Caco-2 (cell line): ENCODE measurements around the gene TRAK1. TPM values are rescaled to one million over a fixed set of nuclear protein-coding genes. Genes with fewer than 3 reads are reported as not detected.

Experiments used
- BruUV-seq: library from RNA; stranded (reverse); fragments of 400-500 nt; replicated peaks from 2 replicates; lab custom pipeline; 2021; lab: Mats Ljungman, UMichigan
- CTCF ChIA-PET: fragments of 300-600 bp; sonication (Branson Sonifier 250); formaldehyde crosslinking; loops from one replicate; lab custom pipeline; 2022; ENCODE audit warnings: antibody characterized with exemption; lab: Charles Lee
- POLR2A ChIA-PET: fragments of 300-600 bp; sonication (Branson Sonifier 250); formaldehyde crosslinking; loops from one replicate; lab custom pipeline; 2022; ENCODE audit warnings: antibody characterized with exemption; lab: Charles Lee
- DNase-seq, 2 experiments: peaks; one replicate each; pipeline versions ENCODE4 v3.0.0 to v3.0.0-alpha.2; 2020 to 2022
- H3K27me3 ChIP-seq: replicated peaks from 2 replicates; pipeline ENCODE4 v1.6.0; 2011; ENCODE audit warnings: low read length; ENCODE audit not compliant: control insufficient read depth, insufficient read depth
- H3K36me3 ChIP-seq: 2 replicates; pipeline ENCODE4 v1.5.1; 2011; ENCODE audit warnings: low read length; ENCODE audit not compliant: control insufficient read depth, insufficient read depth
- H3K4me1 ChIP-seq: fragments of 250-450 bp; sonication (Bioruptor Pico); 2 replicates; pipeline ENCODE4 v1.5.1; 2020; ENCODE audit warnings: mild to moderate bottlenecking
- H3K4me3 ChIP-seq: 2 replicates; pipeline ENCODE4 v1.5.1; 2011; ENCODE audit warnings: low read depth, mild to moderate bottlenecking, control low read depth, low read length
- H3K9me3 ChIP-seq: fragments of 250-450 bp; sonication (Bioruptor Pico); 2 replicates; pipeline ENCODE4 v1.5.1; 2020; ENCODE audit warnings: mild to moderate bottlenecking, moderate library complexity
- H3K27ac Mint-ChIP-seq: one replicate; pipeline ENCODE4 v1.8.0; 2022; ENCODE audit warnings: mixed read lengths; ENCODE audit not compliant: unreplicated experiment
- H3K27me3 Mint-ChIP-seq: one replicate; pipeline ENCODE4 v1.8.0; 2022; ENCODE audit warnings: mixed read lengths; ENCODE audit not compliant: insufficient read depth, unreplicated experiment
- H3K36me3 Mint-ChIP-seq: one replicate; pipeline ENCODE4 v1.8.0; 2022; ENCODE audit warnings: mild to moderate bottlenecking, mixed read lengths; ENCODE audit not compliant: insufficient read depth, unreplicated experiment
- H3K4me1 Mint-ChIP-seq: one replicate; pipeline ENCODE4 v1.8.0; 2022; ENCODE audit warnings: low read depth, mixed read lengths; ENCODE audit not compliant: unreplicated experiment
- H3K4me3 Mint-ChIP-seq: one replicate; pipeline ENCODE4 v1.8.0; 2022; ENCODE audit warnings: mild to moderate bottlenecking, moderate library complexity, mixed read lengths; ENCODE audit not compliant: unreplicated experiment
- H3K9me3 Mint-ChIP-seq: one replicate; pipeline ENCODE4 v1.8.0; 2022; ENCODE audit warnings: mixed read lengths; ENCODE audit not compliant: unreplicated experiment
- CTCF ChIP-seq, 2 experiments: fragments of 200-600 bp in 1 of 2; IDR thresholded peaks; 1 replicate in 1 of 2; 2 replicates in 1 of 2; pipeline versions ENCODE4 v1.5.1 to v1.8.0; 2011 to 2022; ENCODE audit warnings: antibody characterized with exemption in 1 of 2, control low read depth in 1 of 2, inconsistent platforms in 1 of 2, low read depth in 1 of 2, low read length in 1 of 2, mild to moderate bottlenecking in 1 of 2, moderate library complexity in 1 of 2; ENCODE audit not compliant: insufficient read depth in 1 of 2, severe bottlenecking in 1 of 2, unreplicated experiment in 1 of 2
- intact Hi-C: fragments of 100-400 bp; cut with micrococcal nuclease; formaldehyde crosslinking; loops from one replicate; pipeline ENCODE4 v1.10.0; 2022; ENCODE audit not compliant: unreplicated experiment
- total RNA-seq: library from RNA; stranded (reverse); gene quantifications from 2 replicates; pipeline ENCODE4 v1.2.3, GENCODE V29; 2022

TRAK1 gene
- total RNA-seq, 1 experiment from 2014 or later: 33.3 TPM

- Histone ChIP-seq H3K36me3 (no peaks in the 10 kb centered on the region), H3K27me3 (no peaks in the 10 kb centered on the region), H3K4me1 (peaks cover 55% of the 10 kb centered on the region), H3K9me3 (no peaks in the 10 kb centered on the region), H3K4me3 (no peak overlapping the region)
- Mint-ChIP-seq H3K9me3 (no peaks in the 10 kb centered on the region), H3K27ac (peak overlapping the region; percentile 91), H3K4me1 (peaks cover 40% of the 10 kb centered on the region), H3K36me3 (peaks cover 13% of the 10 kb centered on the region), H3K27me3 (no peaks in the 10 kb centered on the region), H3K4me3 (peak overlapping the region; percentile 53)
- intact Hi-C loops: loop anchor here (1.0 to 2.0 kb wide), 5 partner anchors 12 to 61 kb away; no protein-coding TSS in a partner anchor
- peak; percentile 87 to 92 for DNase-seq
- ChIA-PET POLR2A (interaction anchor here (0.7 to 1.4 kb wide), 5 partner anchors 13 to 1673 kb away, joined by 3 to 8 read pairs (median 4); partner anchors contain the start of gene RPL14), CTCF (interaction anchor here (0.7 to 3.9 kb wide), 7 partner anchors 11 to 99 kb away, joined by 3 to 32 read pairs (median 4); no protein-coding TSS in a partner anchor)
- TF ChIP-seq CTCF (IDR thresholded peaks at IDR 0.05; ENCODE audit: insufficient read depth in 1 of 2, low read depth in 1 of 2, low read length in 1 of 2, severe bottlenecking in 1 of 2, unreplicated experiment in 1 of 2): no peak
- BruUV-seq: TSS peak; percentile 71
Observed at GRCh38 chr3:42130329-42131070, 39.3 kb downstream of the TRAK1 start.

DNA sequence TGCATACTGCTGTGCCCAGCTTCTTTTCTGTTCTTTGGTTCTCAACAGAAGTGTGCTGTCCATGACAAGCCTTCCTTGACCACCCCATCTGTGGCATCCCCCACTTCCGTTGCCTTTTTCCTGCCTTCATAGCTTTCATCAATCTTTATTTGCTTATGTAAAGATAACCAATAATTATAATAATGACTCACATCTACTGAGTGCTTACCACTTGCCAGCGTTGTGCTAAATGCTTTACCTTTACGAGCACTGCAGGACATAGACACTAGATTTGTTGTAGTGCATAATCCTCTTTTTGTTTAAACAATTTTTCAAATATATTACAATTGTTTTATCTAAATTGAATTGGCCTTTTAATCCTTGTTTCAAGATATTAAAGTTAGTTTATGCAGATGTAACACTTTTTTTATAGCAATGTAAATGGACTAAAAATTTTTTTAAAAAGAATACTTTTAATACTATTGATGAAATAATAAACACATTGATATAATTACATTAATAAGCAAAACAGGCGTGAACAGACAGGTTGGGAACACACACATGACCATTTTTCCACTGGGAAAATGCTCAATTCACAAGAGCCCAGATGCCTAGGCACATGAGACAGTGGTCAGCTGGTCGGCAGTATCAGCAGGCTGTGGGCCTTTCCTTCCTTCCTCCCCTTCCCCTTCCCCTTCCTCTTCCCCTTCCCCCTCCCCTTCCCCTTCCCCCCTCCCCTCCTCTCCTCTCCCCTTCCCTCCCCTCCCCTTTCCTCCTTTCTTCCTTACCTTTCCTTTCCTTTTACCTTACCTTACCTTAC, 42.5 kb downstream of the TRAK1 start:
- Mint-ChIP-seq H3K4me3 (no peak overlapping the region), H3K27me3 (no peaks in the 10 kb centered on the region), H3K36me3 (peaks cover 10% of the 10 kb centered on the region), H3K27ac (peak overlapping the region; percentile 63), H3K9me3 (no peaks in the 10 kb centered on the region), H3K4me1 (peaks cover 43% of the 10 kb centered on the region)
- ChIA-PET POLR2A (no interaction called here), CTCF (interaction anchor here (0.6 kb wide), 1 partner anchor 96 kb away, joined by 3 read pairs; no protein-coding TSS in a partner anchor)
- no TSS peak for BruUV-seq
- no peaks in the 10 kb centered on the region for H3K9me3 ChIP-seq
- no peak for TF ChIP-seq CTCF (IDR thresholded peaks at IDR 0.05; ENCODE audit: insufficient read depth in 1 of 2, low read depth in 1 of 2, low read length in 1 of 2, severe bottlenecking in 1 of 2, unreplicated experiment in 1 of 2)
- intact Hi-C loops: no loop called here
- H3K36me3 ChIP-seq: no peaks in the 10 kb centered on the region
- no peak overlapping the region for H3K4me3 ChIP-seq
- no peak for DNase-seq
- H3K27me3 ChIP-seq: no peaks in the 10 kb centered on the region
- H3K4me1 ChIP-seq: peaks cover 48% of the 10 kb centered on the region

DNA sequence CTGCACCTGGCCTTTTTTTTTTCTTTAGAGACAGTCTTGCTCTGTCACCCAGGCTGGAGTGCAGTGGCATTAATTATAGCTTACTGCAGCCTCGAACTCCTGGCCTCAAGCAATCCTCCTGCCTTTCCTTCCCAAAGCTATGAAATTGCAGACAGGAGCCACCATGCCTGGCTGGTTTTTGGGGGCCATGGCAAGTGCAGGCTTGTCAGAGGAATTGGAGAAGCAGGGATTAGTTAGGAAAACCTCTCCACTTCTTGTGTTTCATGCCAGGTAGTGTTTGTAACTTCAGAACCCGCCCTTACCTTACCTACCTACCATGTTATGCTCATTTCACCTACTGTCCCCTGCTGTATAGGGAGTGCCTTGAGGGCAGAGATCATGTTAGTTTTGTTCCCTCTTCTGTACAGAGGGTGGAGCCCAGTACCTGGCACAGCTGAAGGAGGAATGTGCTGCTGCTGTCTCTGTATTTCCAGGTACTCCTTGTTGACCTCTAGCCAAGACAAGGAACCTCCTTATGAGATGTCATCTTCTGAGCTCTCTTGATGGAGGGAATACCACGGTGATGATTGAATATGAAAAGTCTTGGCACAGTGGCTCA, 43.8 kb downstream of the TRAK1 start:
- BruUV-seq: no TSS peak
- H3K36me3 ChIP-seq: no peaks in the 10 kb centered on the region
- peak overlapping the region; percentile 84 for H3K27ac Mint-ChIP-seq
- H3K4me1 Mint-ChIP-seq: peaks cover 42% of the 10 kb centered on the region
- peaks cover 36% of the 10 kb centered on the region for H3K4me1 ChIP-seq
- H3K27me3 Mint-ChIP-seq: no peaks in the 10 kb centered on the region
- H3K36me3 Mint-ChIP-seq: peaks cover 10% of the 10 kb centered on the region
- H3K4me3 ChIP-seq: no peak overlapping the region
- H3K27me3 ChIP-seq: no peaks in the 10 kb centered on the region
- H3K9me3 ChIP-seq: no peaks in the 10 kb centered on the region
- intact Hi-C loops: loop anchor here (1.0 kb wide), 1 partner anchor 56 kb away; no protein-coding TSS in a partner anchor
- H3K4me3 Mint-ChIP-seq: peak overlapping the region; percentile 33
- CTCF ChIA-PET: interaction anchor here (1.7 kb wide), 1 partner anchor 56 kb away, joined by 8 read pairs; no protein-coding TSS in a partner anchor
- DNase-seq: peak; percentile 32 to 71
- no peaks in the 10 kb centered on the region for H3K9me3 Mint-ChIP-seq
- no peak for TF ChIP-seq CTCF (IDR thresholded peaks at IDR 0.05; ENCODE audit: insufficient read depth in 1 of 2, low read depth in 1 of 2, low read length in 1 of 2, severe bottlenecking in 1 of 2, unreplicated experiment in 1 of 2)
- POLR2A ChIA-PET: interaction anchor here (0.6 kb wide), 1 partner anchor 57 kb away, joined by 3 read pairs; no protein-coding TSS in a partner anchor
